Mesenchymal stem cell (in vitro differentiated cells and primary cell): ENCODE results near the gene ANKK1.

Experiments used
- DNase-seq: peaks from one replicate; pipeline ENCODE4 v3.0.0-alpha.2; 2013
- H2AFZ ChIP-seq: one replicate; pipeline ENCODE4 v1.6.1; 2013; ENCODE audit warnings: low read depth, mild to moderate bottlenecking, control low read depth, inconsistent platforms, low read length, moderate library complexity
- H2AK5ac ChIP-seq: 2 replicates; pipeline ENCODE4 v1.6.1; 2013; ENCODE audit warnings: low read length, moderate library complexity, mild to moderate bottlenecking, inconsistent platforms; ENCODE audit not compliant: severe bottlenecking
- H2BK120ac ChIP-seq: one replicate; pipeline ENCODE4 v1.6.1; 2013; ENCODE audit warnings: low read depth, mild to moderate bottlenecking, inconsistent platforms, low read length, moderate library complexity
- H2BK12ac ChIP-seq, 2 experiments: one replicate each; pipeline ENCODE4 v1.6.1; 2013; ENCODE audit warnings: inconsistent platforms in 2 of 2, low read length in 2 of 2, mild to moderate bottlenecking in 2 of 2, moderate library complexity in 2 of 2, control low read depth in 1 of 2
- H2BK15ac ChIP-seq: one replicate; pipeline ENCODE4 v1.6.1; 2013; ENCODE audit warnings: mild to moderate bottlenecking, low read depth, inconsistent platforms; ENCODE audit not compliant: poor library complexity, severe bottlenecking
- H2BK5ac ChIP-seq: 2 replicates; pipeline ENCODE4 v1.6.1; 2013; ENCODE audit warnings: low read depth, mild to moderate bottlenecking, low read length, control low read depth, inconsistent platforms; ENCODE audit not compliant: poor library complexity, severe bottlenecking
- H3K14ac ChIP-seq, 2 experiments: one replicate each; pipeline ENCODE4 v1.6.1; 2013; ENCODE audit warnings: inconsistent platforms in 2 of 2, low read length in 2 of 2, control low read depth in 1 of 2, mild to moderate bottlenecking in 1 of 2, moderate library complexity in 1 of 2
- H3K18ac ChIP-seq, 2 experiments: one replicate each; pipeline ENCODE4 v1.6.1; 2013; ENCODE audit warnings: inconsistent platforms in 2 of 2, low read length in 2 of 2, control low read depth in 1 of 2, low read depth in 1 of 2, mild to moderate bottlenecking in 1 of 2
- H3K23ac ChIP-seq, 2 experiments: one replicate each; pipeline ENCODE4 v1.6.1; 2013; ENCODE audit warnings: inconsistent platforms in 2 of 2, low read length in 2 of 2, mild to moderate bottlenecking in 2 of 2, moderate library complexity in 2 of 2, control low read depth in 1 of 2
- H3K27ac ChIP-seq: 2 replicates; pipeline ENCODE4 v1.5.1; 2013; ENCODE audit warnings: mild to moderate bottlenecking, moderate library complexity, low read length, control low read depth, inconsistent platforms; ENCODE audit not compliant: poor library complexity, severe bottlenecking
- H3K27me3 ChIP-seq, 2 experiments: 2 replicates each; pipeline versions ENCODE4 v1.6.1 to v1.7.0; 2013; ENCODE audit warnings: low read length in 2 of 2, mild to moderate bottlenecking in 2 of 2, moderate library complexity in 2 of 2, control low read depth in 1 of 2, inconsistent platforms in 1 of 2; ENCODE audit not compliant: control insufficient read depth in 1 of 2, insufficient read depth in 1 of 2
- H3K36me3 ChIP-seq, 2 experiments: 2 replicates each; pipeline versions ENCODE4 v1.6.1 to v1.7.0; 2013; ENCODE audit warnings: low read length in 2 of 2, control low read depth in 1 of 2, inconsistent platforms in 1 of 2, low read depth in 1 of 2, mild to moderate bottlenecking in 1 of 2; ENCODE audit not compliant: insufficient read depth in 2 of 2, control insufficient read depth in 1 of 2
- H3K4ac ChIP-seq, 2 experiments: one replicate each; pipeline ENCODE4 v1.6.1; 2013; ENCODE audit warnings: inconsistent platforms in 2 of 2, low read length in 2 of 2, mild to moderate bottlenecking in 2 of 2, moderate library complexity in 2 of 2, control low read depth in 1 of 2, low read depth in 1 of 2
- H3K4me1 ChIP-seq: 2 replicates; pipeline ENCODE4 v1.6.1; 2013; ENCODE audit warnings: low read depth, low read length, control low read depth; ENCODE audit not compliant: control insufficient read depth, insufficient read depth
- H3K4me2 ChIP-seq: 2 replicates; pipeline ENCODE4 v1.6.1; 2013; ENCODE audit warnings: low read length, mild to moderate bottlenecking, inconsistent platforms; ENCODE audit not compliant: poor library complexity, severe bottlenecking
- H3K4me3 ChIP-seq, 2 experiments: 2 replicates each; pipeline versions ENCODE4 v1.5.1 to v1.7.0; 2013; ENCODE audit warnings: low read length in 2 of 2, mild to moderate bottlenecking in 2 of 2, control low read depth in 1 of 2, low read depth in 1 of 2; ENCODE audit not compliant: insufficient read depth in 1 of 2
- H3K79me1 ChIP-seq: replicated peaks from 2 replicates; pipeline ENCODE4 v1.6.1; 2013; ENCODE audit warnings: mild to moderate bottlenecking, control low read depth, low read length, inconsistent platforms; ENCODE audit not compliant: poor library complexity, severe bottlenecking
- H3K9ac ChIP-seq: 2 replicates; pipeline ENCODE4 v1.7.0; 2013; ENCODE audit warnings: mild to moderate bottlenecking, low read length, moderate library complexity
- H3K9me3 ChIP-seq: 2 replicates; pipeline ENCODE4 v1.7.0; 2013; ENCODE audit warnings: mild to moderate bottlenecking, low read length; ENCODE audit not compliant: control insufficient read depth
- H4K8ac ChIP-seq: one replicate; pipeline ENCODE4 v1.6.1; 2013; ENCODE audit warnings: inconsistent platforms, mild to moderate bottlenecking, low read length, moderate library complexity
- H4K91ac ChIP-seq: one replicate; pipeline ENCODE4 v1.6.1; 2013; ENCODE audit warnings: mild to moderate bottlenecking, low read length, inconsistent platforms
- WGBS: methylation state at CpG from one replicate; pipeline ENCODE4 v1.1.7; 2013; ENCODE audit warnings: mixed read lengths; 5-methylcytosine and 5-hydroxymethylcytosine counted together

ANKK1 gene

GRCh38 chr11:113419454-113420003, 31.9 kb downstream of the ANKK1 start:
- Histone ChIP-seq H3K23ac (no peak overlapping the region), H4K91ac (no peak overlapping the region), H3K9ac (no peak overlapping the region), H2BK15ac (no peak overlapping the region), H2AFZ (no peak overlapping the region), H3K9me3 (no peaks in the 10 kb centered on the region), H3K79me1 (no peaks in the 10 kb centered on the region), H3K4ac (no peak overlapping the region), H3K14ac (peak overlapping the region in 1 of 2 experiments; percentile 2), H3K4me3 (no peak overlapping the region), H2AK5ac (no peak overlapping the region), H4K8ac (no peak overlapping the region), H3K18ac (no peak overlapping the region), H3K27ac (no peak overlapping the region), H2BK12ac (no peak overlapping the region), H3K4me1 (no peaks in the 10 kb centered on the region), H3K4me2 (no peak overlapping the region), H2BK5ac (no peak overlapping the region), H3K36me3 (no peaks in the 10 kb centered on the region), H2BK120ac (no peak overlapping the region), H3K27me3 (peaks cover 0 to 50% of the 10 kb centered on the region in 2 experiments)
- WGBS = 91% methylated on average over 12 of the region's 14 CpGs
- DNase-seq = no peak

GRCh38 chr11:113420808-113421207, 33.2 kb downstream of the ANKK1 start:
- no peaks in the 10 kb centered on the region for H3K4me1 ChIP-seq
- no peak overlapping the region for H2AK5ac ChIP-seq
- no peak overlapping the region for H3K4ac ChIP-seq
- H2BK120ac ChIP-seq = no peak overlapping the region
- DNase-seq = no peak
- WGBS = 59% methylated on average over 2 of the region's 2 CpGs
- no peak overlapping the region for H4K8ac ChIP-seq
- H3K9ac ChIP-seq = no peak overlapping the region
- no peak overlapping the region for H4K91ac ChIP-seq
- H3K23ac ChIP-seq = no peak overlapping the region
- no peak overlapping the region for H3K27ac ChIP-seq
- no peak overlapping the region for H2AFZ ChIP-seq
- H3K4me3 ChIP-seq = no peak overlapping the region
- peaks cover 0 to 52% of the 10 kb centered on the region in 2 experiments for H3K27me3 ChIP-seq
- H3K79me1 ChIP-seq = no peaks in the 10 kb centered on the region
- H2BK12ac ChIP-seq = no peak overlapping the region
- H3K4me2 ChIP-seq = no peak overlapping the region
- H3K9me3 ChIP-seq = no peaks in the 10 kb centered on the region
- no peak overlapping the region for H3K14ac ChIP-seq
- no peaks in the 10 kb centered on the region for H3K36me3 ChIP-seq
- H2BK15ac ChIP-seq = no peak overlapping the region
- H2BK5ac ChIP-seq = no peak overlapping the region
- no peak overlapping the region for H3K18ac ChIP-seq

GRCh38 chr11:113426686-113427085, 39.1 kb downstream of the ANKK1 start:
- H2AK5ac ChIP-seq = no peak overlapping the region
- 91% methylated on average over 5 of the region's 6 CpGs for WGBS

DNA sequence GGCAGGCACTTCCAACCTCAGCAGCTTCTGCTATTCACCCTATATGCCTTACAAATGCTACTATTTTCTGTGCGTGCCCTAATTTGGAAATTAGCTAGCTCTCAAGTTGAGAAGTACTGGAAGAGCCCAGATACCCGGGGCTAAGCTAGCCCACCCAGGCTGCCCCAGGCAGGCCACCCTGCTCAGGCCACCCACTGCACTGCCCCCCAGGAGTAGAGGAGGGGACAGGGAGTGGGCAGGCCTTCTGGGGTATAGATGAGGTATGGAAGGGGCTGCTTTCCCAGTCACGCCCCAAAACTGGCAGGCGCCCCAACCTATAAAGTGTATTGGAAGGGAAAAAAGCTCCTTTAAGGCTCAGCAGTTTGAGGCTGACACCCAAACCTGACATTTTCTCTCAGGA, 44.2 kb downstream of the ANKK1 start:
- H3K23ac ChIP-seq = no peak overlapping the region
- no peak overlapping the region for H4K8ac ChIP-seq
- 93% methylated on average over 4 of the region's 4 CpGs for WGBS
- no peak overlapping the region for H3K14ac ChIP-seq
- H4K91ac ChIP-seq = no peak overlapping the region
- no peak overlapping the region for H3K4me2 ChIP-seq
- H2BK5ac ChIP-seq = no peak overlapping the region
- no peaks in the 10 kb centered on the region for H3K36me3 ChIP-seq
- H3K4me1 ChIP-seq = no peaks in the 10 kb centered on the region
- no peaks in the 10 kb centered on the region for H3K79me1 ChIP-seq
- no peak overlapping the region for H3K4me3 ChIP-seq
- no peak overlapping the region for H2BK120ac ChIP-seq
- H2BK15ac ChIP-seq = no peak overlapping the region
- no peak for DNase-seq
- no peak overlapping the region for H3K9ac ChIP-seq
- no peak overlapping the region for H3K27ac ChIP-seq
- H3K4ac ChIP-seq = no peak overlapping the region
- H2AFZ ChIP-seq = no peak overlapping the region
- peaks cover 0 to 28% of the 10 kb centered on the region in 2 experiments for H3K27me3 ChIP-seq
- no peaks in the 10 kb centered on the region for H3K9me3 ChIP-seq
- H3K18ac ChIP-seq = no peak overlapping the region
- no peak overlapping the region for H2BK12ac ChIP-seq
- no peak overlapping the region for H2AK5ac ChIP-seq

More at GRCh38 chr11:113426686-113427085, 39.1 kb downstream of the ANKK1 start:
- no peak overlapping the region for H2BK120ac ChIP-seq
- no peaks in the 10 kb centered on the region for H3K79me1 ChIP-seq
- H3K4ac ChIP-seq = no peak overlapping the region
- no peak overlapping the region for H2AFZ ChIP-seq
- H3K9ac ChIP-seq = no peak overlapping the region
- H4K8ac ChIP-seq = no peak overlapping the region
- no peak overlapping the region for H2BK12ac ChIP-seq
- H3K27me3 ChIP-seq = peaks cover 5 to 25% of the 10 kb centered on the region in 2 experiments
- H3K4me2 ChIP-seq = no peak overlapping the region
- H3K27ac ChIP-seq = no peak overlapping the region
- no peaks in the 10 kb centered on the region for H3K36me3 ChIP-seq
- no peak overlapping the region for H3K14ac ChIP-seq
- H3K4me1 ChIP-seq = no peaks in the 10 kb centered on the region
- H2BK15ac ChIP-seq = no peak overlapping the region
- H3K4me3 ChIP-seq = no peak overlapping the region
- no peak for DNase-seq
- no peak overlapping the region for H4K91ac ChIP-seq
- no peaks in the 10 kb centered on the region for H3K9me3 ChIP-seq
- H3K18ac ChIP-seq = no peak overlapping the region
- no peak overlapping the region for H3K23ac ChIP-seq
- no peak overlapping the region for H2BK5ac ChIP-seq
